ENCODE results near the gene TSNAX.

The TSNAX gene

GRCh38 chr1:231596337-231596791, 67.9 kb downstream of the TSNAX start:
- no peaks in the 10 kb centered on the region for H3K4me1 ChIP-seq (ENCODE audit: control insufficient read depth, insufficient read depth, low read length)
- H3K9me3 ChIP-seq (ENCODE audit: control insufficient read depth, low read length): no peaks in the 10 kb centered on the region
- H3K36me3 ChIP-seq (ENCODE audit: control insufficient read depth, insufficient read depth, low read length): no peaks in the 10 kb centered on the region
- H3K4me3 ChIP-seq (ENCODE audit: insufficient read depth, low read depth, low read length): no peak overlapping the region
- H3K27me3 ChIP-seq (ENCODE audit: control insufficient read depth, insufficient read depth, low read length, poor library complexity, severe bottlenecking): no peaks in the 10 kb centered on the region
- no peak overlapping the region for H3K27ac ChIP-seq (ENCODE audit: insufficient read depth, low read depth, low read length, poor library complexity, severe bottlenecking)
- WGBS, 2 experiments: 36 to 40% methylated on average over 5 of the region's 5 CpGs

GRCh38 chr1:231597971-231598370, 69.5 kb downstream of the TSNAX start:
- Histone ChIP-seq H3K27me3 (ENCODE audit: control insufficient read depth, insufficient read depth, low read length, poor library complexity, severe bottlenecking) (no peaks in the 10 kb centered on the region), H3K4me3 (ENCODE audit: insufficient read depth, low read depth, low read length) (no peak overlapping the region), H3K9me3 (ENCODE audit: control insufficient read depth, low read length) (no peaks in the 10 kb centered on the region), H3K36me3 (ENCODE audit: control insufficient read depth, insufficient read depth, low read length) (no peaks in the 10 kb centered on the region), H3K27ac (ENCODE audit: insufficient read depth, low read depth, low read length, poor library complexity, severe bottlenecking) (no peak overlapping the region), H3K4me1 (ENCODE audit: control insufficient read depth, insufficient read depth, low read length) (no peaks in the 10 kb centered on the region)
- WGBS, 2 experiments: 94 to 100% methylated on average over 1 of the region's 1 CpG

- Histone ChIP-seq H3K27me3 (ENCODE audit: control insufficient read depth, insufficient read depth, low read length, poor library complexity, severe bottlenecking) (peaks cover 5% of the 10 kb centered on the region), H3K4me1 (ENCODE audit: control insufficient read depth, insufficient read depth, low read length) (no peaks in the 10 kb centered on the region), H3K27ac (ENCODE audit: insufficient read depth, low read depth, low read length, poor library complexity, severe bottlenecking) (no peak overlapping the region), H3K9me3 (ENCODE audit: control insufficient read depth, low read length) (no peaks in the 10 kb centered on the region), H3K4me3 (ENCODE audit: insufficient read depth, low read depth, low read length) (no peak overlapping the region), H3K36me3 (ENCODE audit: control insufficient read depth, insufficient read depth, low read length) (no peaks in the 10 kb centered on the region)
- WGBS, 2 experiments: 83 to 88% methylated on average over 7 of the region's 7 CpGs
Measured at GRCh38 chr1:231600458-231600976, 72.0 kb downstream of the TSNAX start.

- whole genome bisulfite sequencing, 2 experiments: 90 to 95% methylated on average over 5 of the region's 5 CpGs
Measured at GRCh38 chr1:231601824-231602672, 73.6 kb downstream of the TSNAX start.

GRCh38 chr1:231602673-231602984, 74.2 kb downstream of the TSNAX start:
- Histone ChIP-seq H3K27ac (ENCODE audit: insufficient read depth, low read depth, low read length, poor library complexity, severe bottlenecking) (no peak overlapping the region), H3K4me1 (ENCODE audit: control insufficient read depth, insufficient read depth, low read length) (no peaks in the 10 kb centered on the region), H3K36me3 (ENCODE audit: control insufficient read depth, insufficient read depth, low read length) (no peaks in the 10 kb centered on the region), H3K9me3 (ENCODE audit: control insufficient read depth, low read length) (no peaks in the 10 kb centered on the region), H3K4me3 (ENCODE audit: insufficient read depth, low read depth, low read length) (no peak overlapping the region), H3K27me3 (ENCODE audit: control insufficient read depth, insufficient read depth, low read length, poor library complexity, severe bottlenecking) (peaks cover 5% of the 10 kb centered on the region)
- 84 to 89% methylated on average over 3 to 4 of the region's 4 CpGs for WGBS, 2 experiments

More at GRCh38 chr1:231601824-231602672, 73.6 kb downstream of the TSNAX start:
- Histone ChIP-seq H3K36me3 (ENCODE audit: control insufficient read depth, insufficient read depth, low read length) (no peaks in the 10 kb centered on the region), H3K27me3 (ENCODE audit: control insufficient read depth, insufficient read depth, low read length, poor library complexity, severe bottlenecking) (peaks cover 5% of the 10 kb centered on the region), H3K4me1 (ENCODE audit: control insufficient read depth, insufficient read depth, low read length) (no peaks in the 10 kb centered on the region), H3K27ac (ENCODE audit: insufficient read depth, low read depth, low read length, poor library complexity, severe bottlenecking) (no peak overlapping the region), H3K4me3 (ENCODE audit: insufficient read depth, low read depth, low read length) (no peak overlapping the region), H3K9me3 (ENCODE audit: control insufficient read depth, low read length) (no peaks in the 10 kb centered on the region)

GRCh38 chr1:231603598-231604275, 75.3 kb downstream of the TSNAX start:
- H3K36me3 ChIP-seq (ENCODE audit: control insufficient read depth, insufficient read depth, low read length): no peaks in the 10 kb centered on the region
- peaks cover 5% of the 10 kb centered on the region for H3K27me3 ChIP-seq (ENCODE audit: control insufficient read depth, insufficient read depth, low read length, poor library complexity, severe bottlenecking)
- 39% methylated on average over 8 of the region's 8 CpGs for WGBS, 2 experiments
- H3K4me3 ChIP-seq (ENCODE audit: insufficient read depth, low read depth, low read length): no peak overlapping the region
- no peaks in the 10 kb centered on the region for H3K4me1 ChIP-seq (ENCODE audit: control insufficient read depth, insufficient read depth, low read length)
- H3K9me3 ChIP-seq (ENCODE audit: control insufficient read depth, low read length): no peaks in the 10 kb centered on the region
- no peak overlapping the region for H3K27ac ChIP-seq (ENCODE audit: insufficient read depth, low read depth, low read length, poor library complexity, severe bottlenecking)

GRCh38 chr1:231604276-231604621, 75.8 kb downstream of the TSNAX start:
- H3K4me3 ChIP-seq (ENCODE audit: insufficient read depth, low read depth, low read length): no peak overlapping the region
- H3K4me1 ChIP-seq (ENCODE audit: control insufficient read depth, insufficient read depth, low read length): no peaks in the 10 kb centered on the region
- no peaks in the 10 kb centered on the region for H3K36me3 ChIP-seq (ENCODE audit: control insufficient read depth, insufficient read depth, low read length)
- 64 to 83% methylated on average over 1 to 2 of the region's 2 CpGs for WGBS, 2 experiments
- peaks cover 5% of the 10 kb centered on the region for H3K27me3 ChIP-seq (ENCODE audit: control insufficient read depth, insufficient read depth, low read length, poor library complexity, severe bottlenecking)
- no peak overlapping the region for H3K27ac ChIP-seq (ENCODE audit: insufficient read depth, low read depth, low read length, poor library complexity, severe bottlenecking)
- no peaks in the 10 kb centered on the region for H3K9me3 ChIP-seq (ENCODE audit: control insufficient read depth, low read length)

- Histone ChIP-seq H3K4me3 (ENCODE audit: insufficient read depth, low read depth, low read length) (no peak overlapping the region), H3K9me3 (ENCODE audit: control insufficient read depth, low read length) (no peaks in the 10 kb centered on the region), H3K36me3 (ENCODE audit: control insufficient read depth, insufficient read depth, low read length) (no peaks in the 10 kb centered on the region), H3K27ac (ENCODE audit: insufficient read depth, low read depth, low read length, poor library complexity, severe bottlenecking) (no peak overlapping the region), H3K27me3 (ENCODE audit: control insufficient read depth, insufficient read depth, low read length, poor library complexity, severe bottlenecking) (peaks cover 5% of the 10 kb centered on the region), H3K4me1 (ENCODE audit: control insufficient read depth, insufficient read depth, low read length) (no peaks in the 10 kb centered on the region)
- 73 to 76% methylated on average over 8 of the region's 8 CpGs for WGBS, 2 experiments
Measured at GRCh38 chr1:231605149-231606100, 77.0 kb downstream of the TSNAX start.

GRCh38 chr1:231606712-231607111, 78.2 kb downstream of the TSNAX start:
- H3K4me3 ChIP-seq (ENCODE audit: insufficient read depth, low read depth, low read length): no peak overlapping the region
- 81 to 83% methylated on average over 4 of the region's 4 CpGs for WGBS, 2 experiments
- H3K4me1 ChIP-seq (ENCODE audit: control insufficient read depth, insufficient read depth, low read length): no peaks in the 10 kb centered on the region
- no peaks in the 10 kb centered on the region for H3K9me3 ChIP-seq (ENCODE audit: control insufficient read depth, low read length)
- H3K27me3 ChIP-seq (ENCODE audit: control insufficient read depth, insufficient read depth, low read length, poor library complexity, severe bottlenecking): peaks cover 5% of the 10 kb centered on the region
- no peaks in the 10 kb centered on the region for H3K36me3 ChIP-seq (ENCODE audit: control insufficient read depth, insufficient read depth, low read length)
- H3K27ac ChIP-seq (ENCODE audit: insufficient read depth, low read depth, low read length, poor library complexity, severe bottlenecking): no peak overlapping the region

All from ectodermal cell (in vitro differentiated cells).